GM10266 (cell line): ENCODE results near the gene FGGY.

ENCODE experiments used
- DNase-seq: peaks from one replicate; pipeline ENCODE4 v3.0.0; 2012; ENCODE audit errors: extremely low spot score
- CTCF ChIP-seq: IDR thresholded peaks from 2 replicates; pipeline ENCODE4 v1.5.1; 2012; ENCODE audit warnings: mild to moderate bottlenecking, low read depth; ENCODE audit not compliant: control insufficient read depth, insufficient read depth; ENCODE audit errors: missing control alignments

FGGY gene

DNA sequence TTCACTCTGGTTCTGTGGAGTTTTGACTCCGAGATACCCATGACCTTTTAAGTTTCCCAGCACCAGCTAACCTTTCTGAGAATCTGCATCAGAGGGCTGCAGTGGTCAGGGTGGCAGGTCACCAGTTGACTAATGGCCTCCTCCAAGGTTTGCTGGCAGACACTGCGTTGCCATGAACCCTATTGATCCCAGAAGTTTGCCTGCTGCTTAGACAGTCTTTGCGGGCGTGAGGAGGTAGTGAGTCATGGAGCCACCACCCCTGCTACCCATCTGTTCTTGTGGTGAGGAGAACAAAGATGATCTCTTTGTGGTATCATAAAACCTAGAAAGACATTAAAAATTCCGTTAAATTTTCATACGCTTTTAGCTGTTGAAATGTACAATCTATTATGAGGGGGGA, 180.4 kb downstream of the FGGY start:
- no peak for TF ChIP-seq CTCF
- no peak for DNase-seq

DNA sequence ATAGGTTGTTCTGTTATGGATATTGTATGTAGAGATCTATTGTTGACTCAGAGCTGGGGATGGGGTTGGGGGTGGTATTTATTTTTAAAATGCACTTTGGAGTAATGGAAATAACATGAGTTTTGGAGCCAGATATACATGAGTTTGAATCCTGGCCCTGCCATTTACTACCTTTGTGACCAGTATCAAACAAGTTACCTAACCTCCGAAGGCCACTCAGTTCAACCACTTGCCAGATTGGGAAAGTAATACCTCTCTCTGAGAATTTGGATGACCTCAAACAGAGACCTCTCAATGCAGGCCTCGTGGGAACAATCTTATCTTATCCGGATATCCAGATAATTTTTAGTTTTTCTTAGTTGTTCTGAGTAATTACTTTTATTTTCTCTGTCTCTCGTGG, 181.0 kb downstream of the FGGY start:
- no peak for TF ChIP-seq CTCF
- DNase-seq: no peak

- no peak for DNase-seq
- TF ChIP-seq CTCF: no peak
Measured at GRCh38 chr1:59478822-59479221, 181.9 kb downstream of the FGGY start.

GRCh38 chr1:59480188-59480888, 183.4 kb downstream of the FGGY start:
- no peak for TF ChIP-seq CTCF
- no peak for DNase-seq

GRCh38 chr1:59481881-59482505, 185.1 kb downstream of the FGGY start:
- no peak for TF ChIP-seq CTCF
- DNase-seq: no peak

GRCh38 chr1:59482986-59483385, 186.1 kb downstream of the FGGY start:
- no peak for TF ChIP-seq CTCF
- no peak for DNase-seq

DNA sequence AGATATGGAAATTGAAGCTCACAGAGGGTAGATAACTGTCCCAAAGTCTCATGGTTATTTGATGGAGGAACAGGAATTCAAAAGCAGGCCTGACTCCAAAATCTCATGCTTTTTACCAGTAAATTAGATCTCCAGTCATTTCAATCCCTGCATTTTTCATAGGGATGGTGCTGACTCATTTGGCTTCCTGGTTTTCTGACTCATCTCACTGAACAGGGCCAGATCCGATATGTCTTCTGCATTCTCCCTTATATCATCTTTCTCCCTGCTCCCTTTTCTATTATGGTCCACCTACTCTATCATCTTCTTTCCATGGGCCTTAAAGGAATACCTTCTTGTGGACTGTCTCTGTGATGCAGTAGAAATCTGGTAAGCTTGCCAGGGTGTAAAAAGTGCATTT, 187.2 kb downstream of the FGGY start:
- no peak for TF ChIP-seq CTCF
- DNase-seq: no peak
